ENCODE results near the gene PLXDC2. TPM values are rescaled to one million over a fixed set of nuclear protein-coding genes. Genes with fewer than 3 reads are reported as not detected.

Gene PLXDC2
- total RNA-seq, 1 donor from 2014 or later = 79.2 TPM

DNA sequence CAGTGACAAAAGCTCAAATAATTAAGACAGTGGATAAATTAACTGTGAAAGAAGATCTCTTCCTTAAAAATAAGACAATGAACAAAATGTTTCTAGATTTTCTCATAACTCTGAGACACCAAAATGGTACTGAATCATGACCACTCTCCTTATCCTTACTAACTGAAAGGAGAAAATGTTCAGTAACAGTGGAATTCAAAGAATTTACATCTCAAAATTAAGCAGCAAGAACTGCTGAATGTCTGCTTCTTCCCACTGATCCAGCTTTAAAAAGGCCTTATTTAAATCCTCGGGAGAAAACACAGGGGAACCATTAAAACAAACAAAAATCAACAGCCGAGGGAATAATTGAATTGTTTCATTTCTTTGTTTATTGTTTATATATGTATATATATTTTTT is 27.3 kb upstream of the PLXDC2 start:
- H3K36me3 Mint-ChIP-seq = no peaks in the 10 kb centered on the region
- no peaks in the 10 kb centered on the region for H3K9me3 Mint-ChIP-seq
- no peak for DNase-seq (ENCODE audit: extremely low spot score, unreplicated experiment)
- no peaks in the 10 kb centered on the region for H3K27me3 Mint-ChIP-seq
- H3K27ac Mint-ChIP-seq = no peak overlapping the region
- TF ChIP-seq, protein P1, sequence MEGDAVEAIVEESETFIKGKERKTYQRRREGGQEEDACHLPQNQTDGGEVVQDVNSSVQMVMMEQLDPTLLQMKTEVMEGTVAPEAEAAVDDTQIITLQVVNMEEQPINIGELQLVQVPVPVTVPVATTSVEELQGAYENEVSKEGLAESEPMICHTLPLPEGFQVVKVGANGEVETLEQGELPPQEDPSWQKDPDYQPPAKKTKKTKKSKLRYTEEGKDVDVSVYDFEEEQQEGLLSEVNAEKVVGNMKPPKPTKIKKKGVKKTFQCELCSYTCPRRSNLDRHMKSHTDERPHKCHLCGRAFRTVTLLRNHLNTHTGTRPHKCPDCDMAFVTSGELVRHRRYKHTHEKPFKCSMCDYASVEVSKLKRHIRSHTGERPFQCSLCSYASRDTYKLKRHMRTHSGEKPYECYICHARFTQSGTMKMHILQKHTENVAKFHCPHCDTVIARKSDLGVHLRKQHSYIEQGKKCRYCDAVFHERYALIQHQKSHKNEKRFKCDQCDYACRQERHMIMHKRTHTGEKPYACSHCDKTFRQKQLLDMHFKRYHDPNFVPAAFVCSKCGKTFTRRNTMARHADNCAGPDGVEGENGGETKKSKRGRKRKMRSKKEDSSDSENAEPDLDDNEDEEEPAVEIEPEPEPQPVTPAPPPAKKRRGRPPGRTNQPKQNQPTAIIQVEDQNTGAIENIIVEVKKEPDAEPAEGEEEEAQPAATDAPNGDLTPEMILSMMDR (conservative IDR thresholded peaks at IDR 0.05) = no peak
- no peaks in the 10 kb centered on the region for H3K4me1 Mint-ChIP-seq (ENCODE audit: unreplicated experiment)
- H3K4me3 Mint-ChIP-seq = no peak overlapping the region

DNA sequence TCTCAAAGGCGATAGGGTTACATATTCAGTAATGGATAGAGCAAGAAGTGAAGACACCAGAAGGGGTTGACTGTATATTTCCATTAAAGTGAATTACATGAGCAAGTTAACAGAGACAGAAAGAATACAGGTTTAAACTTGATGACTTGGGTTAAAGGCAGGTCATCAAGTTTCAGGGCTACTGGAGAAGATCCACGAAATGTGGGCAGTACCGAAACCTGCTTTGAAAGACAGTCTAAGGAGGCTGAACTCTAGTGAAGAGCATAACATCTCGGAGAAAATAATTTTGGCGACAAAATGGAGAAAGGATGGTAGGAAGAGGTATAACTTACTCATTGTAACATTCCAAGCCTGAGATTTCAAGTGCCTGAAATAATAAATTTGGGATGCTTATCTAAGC is 26.6 kb upstream of the PLXDC2 start:
- DNase-seq (ENCODE audit: extremely low spot score, unreplicated experiment) = no peak
- no peaks in the 10 kb centered on the region for H3K4me1 Mint-ChIP-seq (ENCODE audit: unreplicated experiment)
- H3K36me3 Mint-ChIP-seq = no peaks in the 10 kb centered on the region
- H3K4me3 Mint-ChIP-seq = no peak overlapping the region
- no peak overlapping the region for H3K27ac Mint-ChIP-seq
- TF ChIP-seq, protein P1 (conservative IDR thresholded peaks at IDR 0.05) = no peak
- H3K27me3 Mint-ChIP-seq = no peaks in the 10 kb centered on the region
- H3K9me3 Mint-ChIP-seq = no peaks in the 10 kb centered on the region

DNA sequence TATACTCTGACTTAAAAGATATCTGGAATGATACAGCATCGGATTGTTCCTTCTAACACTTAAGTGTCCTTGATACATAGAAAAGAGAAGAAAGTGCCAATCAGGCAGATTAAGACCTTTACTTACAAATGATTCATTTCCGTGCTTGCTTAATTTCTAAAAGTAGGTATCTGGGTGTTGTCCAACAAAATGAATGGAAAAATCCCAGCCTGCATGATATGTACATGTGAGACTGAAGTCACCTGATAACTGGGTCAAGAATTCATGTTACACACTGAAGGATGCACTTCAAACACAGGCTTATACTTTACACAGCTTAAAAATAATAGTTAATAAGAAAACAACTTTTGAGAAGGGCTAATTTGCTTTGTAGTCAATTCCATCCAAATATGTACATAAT is 25.2 kb upstream of the PLXDC2 start:
- no peak overlapping the region for H3K27ac Mint-ChIP-seq
- TF ChIP-seq, protein P1 (conservative IDR thresholded peaks at IDR 0.05) = no peak
- DNase-seq (ENCODE audit: extremely low spot score, unreplicated experiment) = no peak
- H3K27me3 Mint-ChIP-seq = no peaks in the 10 kb centered on the region
- H3K9me3 Mint-ChIP-seq = no peaks in the 10 kb centered on the region
- H3K4me3 Mint-ChIP-seq = no peak overlapping the region
- no peaks in the 10 kb centered on the region for H3K4me1 Mint-ChIP-seq (ENCODE audit: unreplicated experiment)
- H3K36me3 Mint-ChIP-seq = no peaks in the 10 kb centered on the region

- Mint-ChIP-seq H3K27ac (peak overlapping the region; percentile 23), H3K4me3 (no peak overlapping the region), H3K9me3 (peaks cover 9% of the 10 kb centered on the region), H3K36me3 (no peaks in the 10 kb centered on the region), H3K27me3 (no peaks in the 10 kb centered on the region), H3K4me1 (ENCODE audit: unreplicated experiment) (no peaks in the 10 kb centered on the region)
- TF ChIP-seq, protein P1 (conservative IDR thresholded peaks at IDR 0.05) = no peak
- no peak for DNase-seq (ENCODE audit: extremely low spot score, unreplicated experiment)
Observed at GRCh38 chr10:19795684-19796083, 20.5 kb upstream of the PLXDC2 start.

DNA sequence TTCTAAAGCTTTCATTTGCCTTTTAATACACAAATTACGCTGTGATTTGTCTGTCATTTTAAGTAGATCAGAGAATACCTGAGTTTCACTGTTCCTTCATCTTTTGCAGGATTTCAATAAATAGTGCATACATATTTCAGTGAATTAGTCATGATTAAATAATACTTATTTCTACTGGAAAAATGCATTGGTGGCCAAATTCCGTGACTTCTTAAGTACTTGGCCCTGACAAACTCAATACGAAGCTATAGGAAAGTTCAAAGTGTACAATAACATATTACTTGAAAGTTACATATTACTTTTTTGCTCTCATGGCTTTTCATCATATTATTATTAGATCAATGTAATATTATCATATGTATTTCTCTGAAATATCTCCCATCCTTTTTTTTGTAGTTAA is 16.1 kb upstream of the PLXDC2 start:
- Mint-ChIP-seq H3K27ac (no peak overlapping the region), H3K4me1 (ENCODE audit: unreplicated experiment) (no peaks in the 10 kb centered on the region), H3K36me3 (no peaks in the 10 kb centered on the region), H3K4me3 (no peak overlapping the region), H3K27me3 (no peaks in the 10 kb centered on the region), H3K9me3 (peaks cover 15% of the 10 kb centered on the region)
- TF ChIP-seq, protein P1 (conservative IDR thresholded peaks at IDR 0.05) = no peak
- no peak for DNase-seq (ENCODE audit: extremely low spot score, unreplicated experiment)

- no peaks in the 10 kb centered on the region for H3K4me1 Mint-ChIP-seq (ENCODE audit: unreplicated experiment)
- TF ChIP-seq, protein P1 (conservative IDR thresholded peaks at IDR 0.05) = no peak
- H3K4me3 Mint-ChIP-seq = no peak overlapping the region
- no peak for DNase-seq (ENCODE audit: extremely low spot score, unreplicated experiment)
- H3K27me3 Mint-ChIP-seq = no peaks in the 10 kb centered on the region
- no peaks in the 10 kb centered on the region for H3K36me3 Mint-ChIP-seq
- H3K27ac Mint-ChIP-seq = no peak overlapping the region
- peaks cover 15% of the 10 kb centered on the region for H3K9me3 Mint-ChIP-seq
Observed at GRCh38 chr10:19801369-19801768, 14.9 kb upstream of the PLXDC2 start.
